ENCODE measurements around the gene TDRD6.

TDRD6 gene

GRCh38 chr6:46652603-46653438, 34.9 kb upstream of the TDRD6 start, which contains the start of the genes CYP39A1 and SLC25A27:
Gene CYP39A1 (minus strand): TSS chr6:46652818. CDS start chr6:46652582, 236 bp downstream.
Gene SLC25A27 (plus strand): TSS chr6:46652975. CDS start chr6:46653193, 218 bp downstream.
- no peaks in the 10 kb centered on the region for H3K36me3 ChIP-seq (ENCODE audit: insufficient read depth, low read depth, low read length)
- no peaks in the 10 kb centered on the region for H3K4me1 ChIP-seq (ENCODE audit: insufficient read depth, low read length)
- no peaks in the 10 kb centered on the region for H3K9me3 ChIP-seq (ENCODE audit: insufficient read depth, low read depth, low read length)
- no peak within 1 kb of the TSS for H3K27ac ChIP-seq (ENCODE audit: low read length)
- H3K27me3 ChIP-seq (ENCODE audit: insufficient read depth, low read length): peaks cover 24% of the 10 kb centered on the region
- H3K9ac ChIP-seq (ENCODE audit: low read depth, low read length): peak within 1 kb of the TSS; percentile 77; the same call in 1 of the 2 replicates
- peak within 1 kb of the TSS; percentile 81 for H3K4me3 ChIP-seq (ENCODE audit: low read length)

- H3K4me1 ChIP-seq (ENCODE audit: insufficient read depth, low read length): no peaks in the 10 kb centered on the region
- no peaks in the 10 kb centered on the region for H3K36me3 ChIP-seq (ENCODE audit: insufficient read depth, low read depth, low read length)
- peaks cover 24% of the 10 kb centered on the region for H3K27me3 ChIP-seq (ENCODE audit: insufficient read depth, low read length)
- no peak overlapping the region for H3K27ac ChIP-seq (ENCODE audit: low read length)
- no peaks in the 10 kb centered on the region for H3K9me3 ChIP-seq (ENCODE audit: insufficient read depth, low read depth, low read length)
- H3K9ac ChIP-seq (ENCODE audit: low read depth, low read length): peak overlapping the region; percentile 54; the same call in 1 of the 2 replicates
- peak overlapping the region; percentile 81 for H3K4me3 ChIP-seq (ENCODE audit: low read length)
Observed at GRCh38 chr6:46653439-46654195, 34.1 kb upstream of the TDRD6 start.

- H3K27ac ChIP-seq (ENCODE audit: low read length): no peak overlapping the region
- H3K9me3 ChIP-seq (ENCODE audit: insufficient read depth, low read depth, low read length): no peaks in the 10 kb centered on the region
- no peaks in the 10 kb centered on the region for H3K4me1 ChIP-seq (ENCODE audit: insufficient read depth, low read length)
- no peak overlapping the region for H3K9ac ChIP-seq (ENCODE audit: low read depth, low read length)
- peaks cover 24% of the 10 kb centered on the region for H3K27me3 ChIP-seq (ENCODE audit: insufficient read depth, low read length)
- no peaks in the 10 kb centered on the region for H3K36me3 ChIP-seq (ENCODE audit: insufficient read depth, low read depth, low read length)
- H3K4me3 ChIP-seq (ENCODE audit: low read length): no peak overlapping the region
Observed at GRCh38 chr6:46655803-46656202, 31.9 kb upstream of the TDRD6 start.

- H3K27ac ChIP-seq (ENCODE audit: low read length): no peak overlapping the region
- no peaks in the 10 kb centered on the region for H3K36me3 ChIP-seq (ENCODE audit: insufficient read depth, low read depth, low read length)
- H3K4me1 ChIP-seq (ENCODE audit: insufficient read depth, low read length): no peaks in the 10 kb centered on the region
- H3K9me3 ChIP-seq (ENCODE audit: insufficient read depth, low read depth, low read length): no peaks in the 10 kb centered on the region
- H3K4me3 ChIP-seq (ENCODE audit: low read length): no peak overlapping the region
- H3K27me3 ChIP-seq (ENCODE audit: insufficient read depth, low read length): peaks cover 24% of the 10 kb centered on the region
- no peak overlapping the region for H3K9ac ChIP-seq (ENCODE audit: low read depth, low read length)
Observed at GRCh38 chr6:46657642-46658041, 30.0 kb upstream of the TDRD6 start.

- Histone ChIP-seq H3K4me1 (ENCODE audit: insufficient read depth, low read length) (no peaks in the 10 kb centered on the region), H3K9me3 (ENCODE audit: insufficient read depth, low read depth, low read length) (no peaks in the 10 kb centered on the region), H3K4me3 (ENCODE audit: low read length) (no peak overlapping the region), H3K36me3 (ENCODE audit: insufficient read depth, low read depth, low read length) (no peaks in the 10 kb centered on the region), H3K27me3 (ENCODE audit: insufficient read depth, low read length) (no peaks in the 10 kb centered on the region), H3K27ac (ENCODE audit: low read length) (no peak overlapping the region), H3K9ac (ENCODE audit: low read depth, low read length) (no peak overlapping the region)
Observed at GRCh38 chr6:46661483-46661882, 26.2 kb upstream of the TDRD6 start.

- H3K9me3 ChIP-seq (ENCODE audit: insufficient read depth, low read depth, low read length): no peaks in the 10 kb centered on the region
- no peaks in the 10 kb centered on the region for H3K36me3 ChIP-seq (ENCODE audit: insufficient read depth, low read depth, low read length)
- no peaks in the 10 kb centered on the region for H3K27me3 ChIP-seq (ENCODE audit: insufficient read depth, low read length)
- H3K4me3 ChIP-seq (ENCODE audit: low read length): no peak overlapping the region
- no peaks in the 10 kb centered on the region for H3K4me1 ChIP-seq (ENCODE audit: insufficient read depth, low read length)
- H3K9ac ChIP-seq (ENCODE audit: low read depth, low read length): no peak overlapping the region
- no peak overlapping the region for H3K27ac ChIP-seq (ENCODE audit: low read length)
Observed at GRCh38 chr6:46667377-46667776, 20.3 kb upstream of the TDRD6 start.

- no peak overlapping the region for H3K4me3 ChIP-seq (ENCODE audit: low read length)
- H3K4me1 ChIP-seq (ENCODE audit: insufficient read depth, low read length): peaks cover 3% of the 10 kb centered on the region; the same call in 1 of the 2 replicates
- no peaks in the 10 kb centered on the region for H3K27me3 ChIP-seq (ENCODE audit: insufficient read depth, low read length)
- H3K9ac ChIP-seq (ENCODE audit: low read depth, low read length): no peak overlapping the region
- H3K9me3 ChIP-seq (ENCODE audit: insufficient read depth, low read depth, low read length): no peaks in the 10 kb centered on the region
- H3K27ac ChIP-seq (ENCODE audit: low read length): no peak overlapping the region
- no peaks in the 10 kb centered on the region for H3K36me3 ChIP-seq (ENCODE audit: insufficient read depth, low read depth, low read length)
Observed at GRCh38 chr6:46674410-46674809, 13.3 kb upstream of the TDRD6 start.

GRCh38 chr6:46676604-46677313, 10.9 kb upstream of the TDRD6 start:
- Histone ChIP-seq H3K9ac (ENCODE audit: low read depth, low read length) (no peak overlapping the region), H3K27ac (ENCODE audit: low read length) (no peak overlapping the region), H3K4me3 (ENCODE audit: low read length) (no peak overlapping the region), H3K36me3 (ENCODE audit: insufficient read depth, low read depth, low read length) (no peaks in the 10 kb centered on the region), H3K4me1 (ENCODE audit: insufficient read depth, low read length) (peaks cover 3% of the 10 kb centered on the region; the same call in 1 of the 2 replicates), H3K27me3 (ENCODE audit: insufficient read depth, low read length) (no peaks in the 10 kb centered on the region), H3K9me3 (ENCODE audit: insufficient read depth, low read depth, low read length) (no peaks in the 10 kb centered on the region)

- no peaks in the 10 kb centered on the region for H3K36me3 ChIP-seq (ENCODE audit: insufficient read depth, low read depth, low read length)
- no peak overlapping the region for H3K9ac ChIP-seq (ENCODE audit: low read depth, low read length)
- H3K4me3 ChIP-seq (ENCODE audit: low read length): no peak overlapping the region
- H3K27ac ChIP-seq (ENCODE audit: low read length): no peak overlapping the region
- H3K27me3 ChIP-seq (ENCODE audit: insufficient read depth, low read length): no peaks in the 10 kb centered on the region
- peaks cover 3% of the 10 kb centered on the region; the same call in 1 of the 2 replicates for H3K4me1 ChIP-seq (ENCODE audit: insufficient read depth, low read length)
- no peaks in the 10 kb centered on the region for H3K9me3 ChIP-seq (ENCODE audit: insufficient read depth, low read depth, low read length)
Observed at GRCh38 chr6:46677314-46677654, 10.4 kb upstream of the TDRD6 start.

GRCh38 chr6:46684771-46685170, 2.9 kb upstream of the TDRD6 start:
- no peaks in the 10 kb centered on the region for H3K27me3 ChIP-seq (ENCODE audit: insufficient read depth, low read length)
- H3K9ac ChIP-seq (ENCODE audit: low read depth, low read length): no peak overlapping the region
- no peak overlapping the region for H3K4me3 ChIP-seq (ENCODE audit: low read length)
- no peak overlapping the region for H3K27ac ChIP-seq (ENCODE audit: low read length)
- H3K4me1 ChIP-seq (ENCODE audit: insufficient read depth, low read length): no peaks in the 10 kb centered on the region
- no peaks in the 10 kb centered on the region for H3K36me3 ChIP-seq (ENCODE audit: insufficient read depth, low read depth, low read length)
- no peaks in the 10 kb centered on the region for H3K9me3 ChIP-seq (ENCODE audit: insufficient read depth, low read depth, low read length)

- H3K9me3 ChIP-seq (ENCODE audit: insufficient read depth, low read depth, low read length): no peaks in the 10 kb centered on the region
- no peaks in the 10 kb centered on the region for H3K36me3 ChIP-seq (ENCODE audit: insufficient read depth, low read depth, low read length)
- no peak overlapping the region for H3K4me3 ChIP-seq (ENCODE audit: low read length)
- H3K27ac ChIP-seq (ENCODE audit: low read length): no peak overlapping the region
- H3K4me1 ChIP-seq (ENCODE audit: insufficient read depth, low read length): no peaks in the 10 kb centered on the region
- H3K9ac ChIP-seq (ENCODE audit: low read depth, low read length): no peak overlapping the region
- no peaks in the 10 kb centered on the region for H3K27me3 ChIP-seq (ENCODE audit: insufficient read depth, low read length)
Observed at GRCh38 chr6:46688117-46688965, 656 bp downstream of the TDRD6 start.

Measured in iPS-20b (cell line).